Measurements from ENCODE around the gene A1CF.

GRCh38 chr10:50931948-50932431, 46.6 kb upstream of the A1CF start:
- TF ChIP-seq POLR2A (IDR thresholded peaks at IDR 0.05) (no peak), CTCF (IDR thresholded peaks at IDR 0.05) (no peak)
